ENCODE results near the gene ZNF778. TPM values are rescaled to one million over a fixed set of nuclear protein-coding genes. Genes with fewer than 3 reads are reported as not detected.

Gene ZNF778
- 11.7 and 30.0 TPM in 2 replicates for total RNA-seq

DNA sequence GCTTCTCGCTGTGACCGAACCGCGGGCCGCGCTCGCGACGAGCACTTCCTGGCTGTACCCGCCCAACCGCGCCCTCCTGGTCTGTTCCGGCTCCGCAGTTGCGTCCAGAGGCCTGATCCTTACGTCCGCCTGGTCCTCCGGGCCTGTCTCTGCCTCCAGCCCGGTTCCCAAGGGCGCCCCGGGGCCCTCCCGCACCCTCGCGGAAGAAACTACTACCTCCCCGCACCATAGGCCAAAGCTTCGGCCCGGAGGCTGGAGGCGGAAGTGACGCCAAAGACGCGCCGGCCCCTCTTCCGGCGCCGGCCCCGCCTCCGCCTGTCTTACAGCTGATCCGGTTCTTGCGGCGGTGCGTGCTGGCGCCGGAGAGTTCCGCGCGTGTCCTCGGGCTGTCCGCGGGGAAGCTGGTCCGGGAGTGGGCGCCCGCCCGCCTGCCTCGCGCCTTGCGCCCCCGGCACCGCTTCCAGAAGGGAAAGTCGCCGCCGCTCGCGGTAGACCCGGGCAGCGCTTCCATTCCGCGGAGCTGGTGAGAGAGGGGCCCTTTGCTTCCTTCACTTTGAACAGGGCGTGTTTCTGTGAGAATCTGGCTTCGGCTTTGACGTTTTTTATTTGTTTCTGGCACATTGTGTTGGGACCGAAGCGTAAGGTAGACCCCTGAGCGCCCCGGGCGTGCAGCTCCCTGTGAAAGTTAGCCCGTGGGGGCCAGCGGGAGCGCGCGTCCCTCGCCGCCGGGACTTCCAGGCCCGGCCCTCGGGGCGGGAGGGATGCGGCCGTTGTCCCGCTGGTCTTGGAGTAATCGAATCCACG, at the start of gene ZNF778:
ZNF778 (plus strand) TSS at position 316 of the 804 bp plus-strand sequence. CDS start 3,425 bp downstream, outside the sequence.

GRCh38 chr16:89171216-89172170, 46.0 kb upstream of the ZNF778 start, which contains the start of gene CDH15:
TSS of gene CDH15 (plus strand) at chr16:89171748. CDS start at chr16:89171832, 84 bp downstream.

DNA sequence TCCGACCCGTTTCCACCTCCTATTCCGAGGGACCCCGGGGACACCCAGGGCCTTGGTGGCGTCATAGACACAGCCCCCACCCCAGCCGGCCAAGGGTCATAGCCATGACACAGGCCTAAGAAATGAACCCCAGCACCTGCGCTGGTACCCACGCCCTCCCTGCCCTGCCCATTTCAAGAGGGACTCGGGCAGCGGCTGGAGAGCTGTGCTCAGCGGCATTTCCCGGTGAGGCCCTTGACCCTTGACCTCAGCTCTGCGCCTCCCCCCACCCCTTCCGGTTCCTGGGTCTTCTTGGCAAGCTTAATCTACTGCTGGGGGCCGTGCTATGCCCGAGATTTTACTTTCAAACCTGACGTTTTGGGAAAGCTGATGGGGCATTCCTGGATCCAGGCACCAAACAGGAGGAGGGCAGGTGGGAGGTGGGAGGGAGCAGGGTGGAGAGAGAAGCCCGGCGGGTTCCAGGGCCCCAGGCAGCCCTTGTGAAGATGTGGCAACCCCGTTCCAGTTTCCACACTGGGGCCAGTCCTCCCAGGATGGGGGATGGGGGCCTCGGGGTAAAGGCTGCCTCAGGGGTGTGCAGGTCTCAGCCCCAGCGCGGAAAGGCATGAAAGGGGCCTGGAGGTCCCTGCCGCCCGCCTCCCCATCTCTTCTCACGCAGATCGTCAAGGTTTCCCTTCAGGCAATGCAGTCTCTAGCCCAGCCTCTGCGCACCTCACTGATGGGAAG, 17.2 kb upstream of the ZNF778 start, which contains the start of gene SLC22A31:
SLC22A31 (minus strand) TSS at position 414 of the 726 bp plus-strand sequence; CDS start at position 378, 36 bp downstream.

Other genes with a start within 250 kb of the ZNF778 start
- gene CBFA2T3, start 240.5 kb upstream of the ZNF778 start, total RNA-seq: not detected in 2 replicates
- gene ACSF3, start 123.9 kb upstream of the ZNF778 start, total RNA-seq: 25.1 and 26.6 TPM in 2 replicates
- 0.11 and 0.37 TPM in 2 replicates for gene CDH15, start 46.0 kb upstream of the ZNF778 start, total RNA-seq
- under 0.01 and 0.25 TPM in 2 replicates for gene SLC22A31, start 17.2 kb upstream of the ZNF778 start, total RNA-seq